Fibroblast of the conjunctiva (primary cell): ENCODE results near the gene CPT1A.

Experiments used
- DNase-seq: peaks from one replicate; pipeline ENCODE4 v3.0.0-alpha.2; 2010; ENCODE audit warnings: low read depth

Gene CPT1A

GRCh38 chr11:68831124-68831523 lies 10.6 kb downstream of the CPT1A start:
- DNase-seq: no peak

DNA sequence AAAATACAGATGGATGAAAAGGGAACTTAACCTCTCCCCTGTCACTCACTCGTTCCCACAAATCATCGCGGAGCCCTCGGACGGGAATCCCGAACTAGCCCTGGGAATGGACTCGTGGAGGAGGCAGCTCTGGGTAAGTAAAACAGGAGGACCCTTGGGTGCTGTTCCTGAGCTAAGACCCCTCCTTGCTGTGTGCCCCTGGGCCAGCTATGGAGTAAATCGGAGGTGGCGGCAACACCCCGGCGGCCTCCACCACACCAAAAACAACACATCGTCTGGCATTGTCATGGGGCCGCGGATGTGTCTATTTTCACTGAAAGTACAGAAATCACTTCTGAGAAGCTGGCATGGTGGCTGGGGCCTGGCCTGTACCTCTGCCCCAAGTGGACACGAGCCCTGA lies 12.1 kb downstream of the CPT1A start:
- no peak for DNase-seq

- no peak for DNase-seq
Observed at GRCh38 chr11:68828957-68829356, 12.8 kb downstream of the CPT1A start.

DNA sequence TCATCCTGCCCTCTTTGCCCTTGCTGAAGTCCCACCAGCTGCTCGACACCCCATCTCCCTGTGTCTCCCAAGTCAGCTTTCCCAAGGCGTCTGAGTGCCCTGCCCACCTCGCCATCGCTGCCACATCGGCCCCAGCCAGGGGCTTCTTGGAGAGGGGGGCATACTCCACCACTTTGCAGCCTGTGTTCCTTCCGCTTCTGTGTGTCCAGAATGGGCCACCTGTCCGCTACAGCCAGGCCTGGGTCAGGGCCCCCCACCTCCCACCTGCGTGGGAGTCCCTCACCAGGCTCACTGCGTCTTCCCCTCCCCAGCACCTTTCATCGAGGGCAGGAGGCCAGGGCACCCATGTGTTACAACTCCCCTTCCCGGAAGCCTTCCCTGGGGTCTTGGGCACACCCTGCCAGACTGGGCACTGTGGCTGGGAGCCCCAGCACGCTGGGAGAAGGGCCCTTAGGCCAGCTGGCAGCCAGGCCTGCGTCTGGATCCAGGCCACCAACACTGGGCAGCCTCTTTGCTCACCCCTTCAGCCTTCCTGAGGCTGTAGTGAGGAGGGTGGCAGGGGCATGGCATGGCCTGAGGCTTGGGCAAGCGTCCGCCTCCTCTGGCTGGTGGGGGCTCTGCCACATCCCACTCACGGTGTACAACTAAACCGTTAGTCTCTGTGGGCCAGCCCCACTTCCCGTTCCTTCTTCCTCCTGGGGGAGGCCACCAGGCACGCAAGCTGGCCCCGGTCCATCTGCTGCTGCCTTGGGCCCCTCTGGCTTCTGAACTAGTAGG lies 13.4 kb downstream of the CPT1A start:
- no peak for DNase-seq

- no peak for DNase-seq
Observed at GRCh38 chr11:68827733-68828132, 14.0 kb downstream of the CPT1A start.

- DNase-seq: no peak
Observed at GRCh38 chr11:68826726-68827125, 15.0 kb downstream of the CPT1A start.

- DNase-seq: no peak
Observed at GRCh38 chr11:68825571-68825970, 16.1 kb downstream of the CPT1A start.

DNA sequence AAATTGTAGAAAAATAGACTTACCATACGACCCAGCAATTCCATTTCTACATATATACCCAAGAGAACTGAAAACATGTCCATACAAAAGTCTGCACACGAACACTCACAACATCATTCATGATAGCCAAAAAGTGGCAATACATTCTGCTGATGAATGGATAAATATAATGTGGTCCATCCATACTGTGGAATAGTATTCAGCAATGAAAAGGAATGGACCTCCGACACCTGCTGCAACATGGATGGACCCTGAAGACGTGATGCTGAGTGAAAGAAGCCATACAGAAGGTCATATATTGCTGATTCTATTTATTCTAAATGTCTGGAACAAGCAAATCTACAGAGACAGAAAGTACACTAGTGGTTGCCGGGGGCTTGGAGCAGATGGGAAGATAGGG lies 19.2 kb downstream of the CPT1A start:
- no peak for DNase-seq

- DNase-seq: no peak
Observed at GRCh38 chr11:68821670-68822069, 20.0 kb downstream of the CPT1A start.

- DNase-seq: no peak
Observed at GRCh38 chr11:68819362-68819761, 22.4 kb downstream of the CPT1A start.

DNA sequence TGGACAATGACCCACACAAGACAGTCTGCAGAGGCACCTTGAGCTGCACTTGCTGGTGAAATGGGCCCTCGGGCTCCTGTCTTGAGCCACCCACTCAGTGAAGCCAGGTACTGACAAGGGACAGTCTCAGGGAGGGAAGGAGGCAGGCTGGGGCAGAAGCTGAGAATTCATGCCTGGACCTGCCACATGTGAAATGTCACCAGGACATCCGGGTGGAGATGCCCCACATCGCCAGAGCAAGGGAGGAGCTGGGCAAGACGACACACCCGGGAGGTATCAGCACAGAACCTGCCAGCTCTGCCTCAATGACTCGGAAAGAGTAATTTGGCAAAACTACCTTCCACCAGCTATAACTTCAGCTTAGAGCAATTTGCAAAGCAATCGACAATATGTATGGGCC lies 23.5 kb downstream of the CPT1A start:
- no peak for DNase-seq

DNA sequence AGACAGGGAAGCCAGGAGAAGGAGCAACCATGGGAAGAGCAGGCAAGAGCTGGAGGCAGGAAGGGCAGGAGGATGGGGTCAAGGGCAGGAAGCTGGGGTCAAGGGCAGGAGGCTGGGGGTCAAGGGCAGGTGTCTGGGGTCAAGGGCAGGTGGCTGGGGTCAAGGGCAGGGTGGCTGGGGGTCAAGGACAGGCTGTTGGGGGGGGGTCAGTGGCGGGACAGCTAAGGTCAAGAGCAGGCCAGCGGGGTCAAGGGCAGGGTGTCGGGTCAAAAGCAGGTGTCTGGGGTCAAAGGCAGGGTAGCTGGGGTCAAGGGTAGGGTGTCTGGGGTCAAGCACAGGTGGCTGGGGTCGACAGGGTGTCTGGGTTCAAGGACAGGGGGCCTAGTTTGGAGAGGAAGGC lies 24.2 kb downstream of the CPT1A start:
- DNase-seq: no peak

DNA sequence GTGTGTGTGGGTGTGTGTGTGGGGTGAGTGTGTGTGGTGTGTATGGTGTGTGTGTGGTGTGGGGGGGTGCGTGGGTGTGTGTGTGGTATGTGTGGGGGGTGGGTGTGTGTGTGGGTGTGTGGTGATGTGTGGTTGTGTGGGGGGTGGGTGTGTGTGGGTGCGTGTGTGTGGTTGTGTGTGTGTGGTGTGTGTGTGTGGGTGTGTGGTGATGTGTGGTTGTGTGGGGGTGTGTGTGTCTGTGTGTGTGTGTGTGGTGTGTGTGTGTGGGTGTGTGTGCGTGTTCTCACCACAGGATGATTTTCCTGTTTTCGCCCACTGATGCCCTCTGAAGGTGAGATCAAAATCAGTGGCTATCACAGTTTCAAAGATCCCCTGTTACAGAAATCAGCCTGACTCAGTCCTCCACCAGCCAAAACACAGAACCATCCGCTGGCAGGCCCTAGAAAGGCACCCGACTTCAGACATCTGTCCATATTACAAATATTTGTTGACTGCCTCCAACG lies 24.7 kb downstream of the CPT1A start:
- no peak for DNase-seq

DNA sequence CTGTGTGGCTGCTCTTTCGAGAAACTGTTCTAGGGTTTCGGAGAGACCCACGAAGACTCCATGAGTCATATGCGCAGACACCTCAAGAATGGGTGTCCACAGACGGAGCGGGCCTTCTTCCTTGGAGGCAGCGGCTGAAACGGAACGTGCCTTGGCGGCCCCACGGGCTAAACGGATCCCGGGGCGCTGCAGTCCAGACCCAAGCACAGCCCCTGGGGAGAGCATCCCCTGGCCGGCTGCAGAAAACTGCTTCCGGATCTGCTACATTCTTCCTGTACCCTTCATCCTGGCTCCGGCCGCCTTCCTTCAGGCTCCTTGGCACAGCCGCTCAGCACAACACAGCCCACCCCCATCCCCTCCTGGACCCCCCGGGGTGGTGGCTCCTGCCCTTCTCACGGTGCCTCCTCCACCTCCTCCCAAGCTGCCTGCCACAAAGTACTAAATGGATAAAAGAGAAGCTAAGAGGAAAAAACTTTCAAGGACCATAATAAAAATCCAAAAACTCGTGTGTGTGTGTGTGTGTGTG lies 25.4 kb downstream of the CPT1A start:
- no peak for DNase-seq

GRCh38 chr11:68813773-68814172 lies 27.9 kb downstream of the CPT1A start:
- DNase-seq: no peak

DNA sequence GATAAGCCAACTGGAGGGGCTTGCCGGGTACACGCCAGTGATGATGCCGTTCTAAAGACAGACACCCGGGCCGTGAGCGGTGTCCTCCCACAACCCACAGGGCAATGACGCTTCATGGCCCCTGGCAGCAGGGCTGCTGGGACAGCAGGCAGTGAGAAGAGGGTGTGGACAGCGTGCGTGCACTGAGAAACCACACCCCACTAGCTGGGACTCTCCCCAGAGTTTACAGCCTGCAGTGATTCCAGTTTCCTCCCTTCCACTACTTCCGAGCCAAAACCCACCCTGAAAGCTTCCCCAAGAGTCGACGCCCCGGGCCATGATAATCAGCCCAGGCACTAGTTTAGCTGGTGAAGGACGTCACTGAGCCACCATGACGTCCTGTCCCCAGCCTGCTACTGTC lies 29.2 kb downstream of the CPT1A start:
- no peak for DNase-seq

- no peak for DNase-seq
Observed at GRCh38 chr11:68810164-68810563, 31.6 kb downstream of the CPT1A start.

DNA sequence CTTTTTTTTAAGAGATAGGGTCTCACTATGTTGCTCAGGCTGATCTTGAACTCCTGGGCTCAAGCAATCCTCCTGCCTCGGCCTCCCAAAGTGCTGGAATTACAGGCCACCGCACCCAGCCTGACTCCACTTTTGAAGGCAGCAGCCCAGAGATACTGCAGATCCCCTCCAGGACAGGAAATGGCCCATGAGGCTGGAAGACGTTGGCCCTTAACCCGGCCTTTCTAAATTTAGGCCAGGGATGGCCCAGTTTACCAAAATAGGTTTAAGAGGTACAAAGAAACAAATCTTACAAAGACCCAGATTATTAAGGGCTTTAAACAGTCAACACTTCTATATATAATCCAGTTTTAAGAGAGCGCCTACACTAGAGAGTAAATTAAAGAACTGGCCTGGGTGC lies 32.2 kb downstream of the CPT1A start:
- DNase-seq: no peak

DNA sequence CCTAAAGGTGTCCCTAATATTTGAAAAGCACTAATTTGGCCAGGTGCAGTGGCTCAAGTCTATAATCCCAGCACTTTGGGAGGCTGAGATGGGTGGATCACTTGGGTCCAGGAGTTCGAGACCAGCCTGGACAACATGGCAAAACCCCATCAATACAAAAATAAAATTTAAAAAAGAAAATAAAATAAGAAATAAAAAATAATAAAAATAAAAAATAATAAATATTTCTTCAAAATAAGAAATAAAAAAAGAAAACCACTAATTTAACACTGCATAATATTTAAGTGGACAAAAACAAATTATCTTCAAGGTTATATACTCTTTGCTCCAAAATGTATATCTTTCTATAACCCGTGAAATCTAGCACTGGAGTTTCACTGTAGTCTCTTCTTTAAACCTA lies 32.9 kb downstream of the CPT1A start:
- no peak for DNase-seq

DNA sequence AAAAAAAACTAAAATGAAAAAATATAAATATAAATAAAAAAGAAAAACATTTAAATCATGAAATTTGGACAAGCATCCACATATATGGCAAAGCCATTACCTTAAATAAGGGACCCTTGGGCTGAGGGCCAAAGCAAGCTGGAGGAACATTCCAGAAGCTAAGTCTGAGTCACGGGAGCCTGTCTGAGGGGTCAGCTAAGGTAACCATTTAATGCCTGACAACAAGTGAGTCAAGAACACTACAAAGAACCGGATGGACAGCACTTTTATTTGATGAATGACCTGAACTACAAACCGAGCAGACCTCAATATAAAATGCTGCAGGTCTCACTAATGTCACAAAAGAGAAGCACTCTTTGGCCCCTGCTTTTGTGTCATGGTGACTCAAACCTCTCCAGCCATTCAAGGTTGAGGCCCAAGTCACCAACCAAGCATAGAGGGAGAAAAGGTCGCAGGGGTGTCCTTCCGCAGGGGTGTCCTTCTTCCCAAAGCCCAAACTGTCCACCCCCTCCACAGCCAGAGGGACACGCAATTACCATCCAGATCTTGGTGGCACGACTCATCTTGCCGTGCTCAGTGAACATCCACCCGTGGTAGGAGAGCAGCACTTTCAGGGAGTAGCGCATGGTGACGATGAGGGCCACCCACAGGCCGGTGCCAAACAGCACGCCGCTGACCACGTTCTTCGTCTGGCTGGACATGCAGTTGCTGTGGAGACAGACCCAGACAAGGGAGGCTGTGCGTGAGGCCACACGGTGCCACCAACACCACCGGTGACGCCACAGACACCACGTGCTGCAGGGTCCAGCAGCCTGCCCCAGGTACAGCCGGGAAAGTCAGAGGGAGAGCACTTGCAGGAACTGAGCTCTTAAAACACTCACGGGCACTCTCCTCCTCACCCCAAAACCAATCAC lies 34.5 kb downstream of the CPT1A start:
- peak; percentile 39 for DNase-seq

DNA sequence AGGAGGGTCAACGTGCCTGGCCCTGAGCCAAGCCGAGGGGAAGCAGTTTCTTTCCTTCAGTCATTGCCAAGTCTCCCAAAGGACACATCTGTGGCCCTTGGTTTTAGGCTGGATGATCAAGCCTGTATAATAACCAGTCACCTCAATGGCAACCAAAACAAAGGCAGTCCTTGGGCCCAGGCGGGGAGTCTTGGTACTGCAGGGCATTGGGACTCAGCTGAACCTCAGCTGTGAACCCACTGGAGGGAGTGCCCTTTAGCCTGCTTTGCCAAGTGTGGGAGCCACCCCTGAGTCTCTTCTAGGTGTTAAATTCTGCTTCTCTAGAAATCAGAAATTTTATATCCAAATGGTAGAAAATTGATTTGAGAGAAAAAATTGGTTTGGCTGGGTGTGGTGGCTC lies 36.9 kb downstream of the CPT1A start:
- no peak for DNase-seq

GRCh38 chr11:68803766-68804165 lies 38.0 kb downstream of the CPT1A start:
- no peak for DNase-seq
